GM20000 (cell line): ENCODE data around the gene RNF223.
A peak's percentile ranks its signal among the peaks of the same experiment; 100 is the strongest.

Experiments used
- DNase-seq: peaks from one replicate; pipeline ENCODE4 v3.0.0; 2012; ENCODE audit warnings: low spot score
- TF ChIP-seq, protein P1 (sequence below): IDR thresholded peaks from 2 replicates; pipeline ENCODE4 v1.5.1; 2012; ENCODE audit warnings: mild to moderate bottlenecking, control low read depth; ENCODE audit errors: extremely low read depth, missing control alignments

RNF223 gene

GRCh38 chr1:1041092-1041523, 33.0 kb downstream of the RNF223 start:
- DNase-seq, result no peak
- TF ChIP-seq, protein P1, sequence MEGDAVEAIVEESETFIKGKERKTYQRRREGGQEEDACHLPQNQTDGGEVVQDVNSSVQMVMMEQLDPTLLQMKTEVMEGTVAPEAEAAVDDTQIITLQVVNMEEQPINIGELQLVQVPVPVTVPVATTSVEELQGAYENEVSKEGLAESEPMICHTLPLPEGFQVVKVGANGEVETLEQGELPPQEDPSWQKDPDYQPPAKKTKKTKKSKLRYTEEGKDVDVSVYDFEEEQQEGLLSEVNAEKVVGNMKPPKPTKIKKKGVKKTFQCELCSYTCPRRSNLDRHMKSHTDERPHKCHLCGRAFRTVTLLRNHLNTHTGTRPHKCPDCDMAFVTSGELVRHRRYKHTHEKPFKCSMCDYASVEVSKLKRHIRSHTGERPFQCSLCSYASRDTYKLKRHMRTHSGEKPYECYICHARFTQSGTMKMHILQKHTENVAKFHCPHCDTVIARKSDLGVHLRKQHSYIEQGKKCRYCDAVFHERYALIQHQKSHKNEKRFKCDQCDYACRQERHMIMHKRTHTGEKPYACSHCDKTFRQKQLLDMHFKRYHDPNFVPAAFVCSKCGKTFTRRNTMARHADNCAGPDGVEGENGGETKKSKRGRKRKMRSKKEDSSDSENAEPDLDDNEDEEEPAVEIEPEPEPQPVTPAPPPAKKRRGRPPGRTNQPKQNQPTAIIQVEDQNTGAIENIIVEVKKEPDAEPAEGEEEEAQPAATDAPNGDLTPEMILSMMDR, result no peak

- peak; percentile 99 for DNase-seq
- TF ChIP-seq, protein P1, result no peak
These were observed 33.8 kb downstream of the RNF223 start for GRCh38 chr1:1040004-1040991.

- DNase-seq, result peak; percentile 60
- TF ChIP-seq, protein P1, result no peak
These were observed 34.8 kb downstream of the RNF223 start for GRCh38 chr1:1039145-1039910.

GRCh38 chr1:1038694-1039093, 35.4 kb downstream of the RNF223 start:
- TF ChIP-seq, protein P1, result no peak
- peak; percentile 83 for DNase-seq

GRCh38 chr1:1037366-1038327, 36.5 kb downstream of the RNF223 start:
- TF ChIP-seq, protein P1, result no peak
- DNase-seq, result no peak

DNA sequence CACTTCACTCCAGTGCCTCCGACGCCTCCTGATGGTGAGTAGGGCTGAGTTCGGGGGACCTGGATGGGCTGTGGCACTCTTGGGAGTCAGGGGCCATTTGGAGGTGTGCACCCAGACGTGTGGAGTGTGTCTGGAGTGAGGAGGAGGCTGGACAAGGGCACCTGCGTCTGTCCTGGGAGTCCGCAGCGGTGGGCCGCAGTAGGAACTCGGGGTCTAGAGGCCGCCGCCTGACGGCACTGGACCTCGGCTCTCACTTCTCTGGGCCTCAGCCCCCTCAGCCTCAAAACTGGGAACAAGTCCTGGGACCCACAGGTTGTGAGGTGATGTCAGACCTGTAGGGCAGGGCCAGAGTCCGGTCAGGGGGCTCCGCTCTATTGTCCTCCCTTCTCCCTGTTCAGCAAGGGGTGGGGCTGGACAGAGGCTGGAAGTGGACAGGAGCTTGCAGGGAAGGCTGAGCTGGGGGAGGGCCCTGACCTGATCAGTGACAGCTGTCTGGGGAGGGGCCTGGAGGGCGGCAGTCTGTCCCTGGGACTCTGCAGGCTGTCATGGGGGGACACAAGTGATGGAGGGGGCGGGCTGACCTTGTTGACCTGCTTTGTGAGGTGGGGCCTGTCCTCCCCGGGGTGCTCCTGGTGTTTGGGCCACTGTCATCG, 38.7 kb downstream of the RNF223 start:
- TF ChIP-seq, protein P1, result no peak
- no peak for DNase-seq
